Panc1 (cell line): ENCODE measurements around the gene DNAH3. TPM values are rescaled to one million over a fixed set of nuclear protein-coding genes. Genes with fewer than 3 reads are reported as not detected.

Source experiments
- ATAC-seq: fragments of 200-7000 bp; cut with Tn5 transposase; 2 replicates; pipeline ENCODE4 v1.9.1; 2020; ENCODE audit warnings: mild to moderate bottlenecking, moderate library complexity
- BruUV-seq: library from RNA; stranded (reverse); fragments of 400-500 nt; replicated peaks from 2 replicates; lab custom pipeline; 2021; lab: Mats Ljungman, UMichigan
- CTCF ChIA-PET: fragments of 300-600 bp; sonication (Branson Sonifier 250); formaldehyde crosslinking; loops from one replicate; lab custom pipeline; 2022; ENCODE audit warnings: antibody characterized with exemption; lab: Charles Lee
- POLR2A ChIA-PET: fragments of 300-600 bp; sonication (Branson Sonifier 250); formaldehyde crosslinking; loops from one replicate; lab custom pipeline; 2022; ENCODE audit warnings: antibody characterized with exemption; lab: Charles Lee
- DNase-seq: peaks from one replicate; pipeline ENCODE4 v3.0.0-alpha.2; 2010; ENCODE audit warnings: low read depth, low spot score
- H3K27ac ChIP-seq: 2 replicates; pipeline ENCODE4 v1.5.1; 2011; ENCODE audit warnings: mild to moderate bottlenecking, low read length, inconsistent platforms
- H3K27me3 ChIP-seq: fragments of 200-500 bp; sonication (Bioruptor generic); 2 replicates; pipeline ENCODE4 v1.6.0; 2014; ENCODE audit warnings: low read length, inconsistent platforms; ENCODE audit not compliant: control insufficient read depth, insufficient read depth
- H3K36me3 ChIP-seq: fragments of 200-500 bp; sonication (Bioruptor generic); 2 replicates; pipeline ENCODE4 v1.5.1; 2014; ENCODE audit warnings: inconsistent platforms, mild to moderate bottlenecking, low read length, moderate library complexity; ENCODE audit not compliant: control insufficient read depth, insufficient read depth
- H3K4me1 ChIP-seq: 2 replicates; pipeline ENCODE4 v1.5.1; 2011; ENCODE audit warnings: inconsistent platforms, mild to moderate bottlenecking, low read length, moderate library complexity; ENCODE audit not compliant: control insufficient read depth, insufficient read depth
- H3K4me3 ChIP-seq, 2 experiments: 2 replicates each; pipeline ENCODE4 v1.5.1; 2011 to 2012; ENCODE audit warnings: low read depth in 2 of 2, low read length in 2 of 2, mild to moderate bottlenecking in 2 of 2, inconsistent platforms in 1 of 2, moderate library complexity in 1 of 2
- H3K9me3 ChIP-seq: fragments of 200-500 bp; sonication (Bioruptor generic); 2 replicates; pipeline ENCODE4 v1.5.1; 2014; ENCODE audit warnings: low read depth, mild to moderate bottlenecking, inconsistent platforms, low read length, moderate library complexity; ENCODE audit not compliant: control insufficient read depth, insufficient read depth
- CTCF ChIP-seq: fragments of 450-650 bp; IDR thresholded peaks from 2 replicates; pipeline ENCODE4 v1.5.1; 2017; ENCODE audit warnings: mild to moderate bottlenecking
- POLR2AphosphoS5 ChIP-seq: IDR thresholded peaks from 2 replicates; pipeline ENCODE4 v1.6.1; 2012; ENCODE audit warnings: mild to moderate bottlenecking, low read depth, low read length, moderate library complexity
- REST ChIP-seq, 2 experiments: IDR thresholded peaks; 2 replicates each; pipeline ENCODE4 v1.6.1; 2011 to 2012; ENCODE audit warnings: low read depth in 2 of 2, control low read depth in 1 of 2, low read length in 1 of 2, mild to moderate bottlenecking in 1 of 2, moderate library complexity in 1 of 2; ENCODE audit not compliant: insufficient read depth in 1 of 2
- SIN3A ChIP-seq: IDR thresholded peaks from 2 replicates; pipeline ENCODE4 v1.6.1; 2012; ENCODE audit warnings: low read depth, mild to moderate bottlenecking, low read length, moderate library complexity, borderline replicate concordance; ENCODE audit not compliant: insufficient read depth
- TCF7L2 ChIP-seq: IDR thresholded peaks from 2 replicates; pipeline ENCODE4 v1.6.1; 2011; ENCODE audit warnings: mild to moderate bottlenecking, low read depth, low read length, inconsistent platforms
- in situ Hi-C: cut with HindIII; loops from 2 replicates; pipeline ENCODE4 v1.10.0; 2016; ENCODE audit warnings: low sequenced_read_pairs, low pct_unique_long_range_greater_than_20kb
- intact Hi-C: fragments of 100-400 bp; cut with micrococcal nuclease; formaldehyde crosslinking; loops from one replicate; pipeline ENCODE4 v1.10.0; 2022; ENCODE audit not compliant: unreplicated experiment
- total RNA-seq: library from RNA; stranded (reverse); gene quantifications from one replicate; pipeline ENCODE4 v1.2.1, GENCODE V29; 2021; ENCODE audit not compliant: unreplicated experiment

DNAH3 gene
- total RNA-seq, 1 experiment from 2014 or later, result 0.62 TPM

DNA sequence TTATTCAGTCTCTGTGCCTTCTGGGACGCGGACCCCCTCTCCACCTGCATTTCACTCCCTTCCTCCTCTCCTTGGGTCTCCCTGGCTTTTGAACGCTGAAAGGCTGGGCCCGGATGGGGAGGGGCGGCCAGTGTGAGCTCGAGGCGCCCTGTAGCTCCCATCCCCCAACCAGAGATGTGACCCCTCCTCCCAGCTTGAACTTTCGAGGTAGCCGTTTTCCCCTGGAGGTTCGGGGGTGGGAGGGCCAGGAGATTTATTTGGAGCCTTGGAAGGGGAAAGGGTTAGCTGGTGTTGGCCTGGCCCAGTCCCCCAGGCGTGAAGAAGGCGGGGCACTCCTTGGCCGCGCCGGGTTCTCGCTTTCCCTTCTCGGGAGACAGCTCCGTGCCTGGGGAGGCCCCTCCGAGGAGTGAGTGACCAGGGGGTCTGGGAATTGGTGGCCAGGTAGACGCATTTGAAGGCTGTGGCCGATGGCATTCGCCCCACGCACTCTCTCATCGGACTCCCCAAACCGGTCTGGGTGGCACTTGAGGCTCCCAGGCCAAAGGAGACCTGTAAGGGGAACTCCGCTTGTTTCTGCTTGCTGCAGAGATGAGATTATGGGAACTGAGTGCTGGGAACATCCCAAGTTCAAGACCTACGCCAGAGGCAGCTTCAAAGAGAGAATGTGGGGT lies 8.8 kb upstream of the DNAH3 start:
- ATAC-seq, result peak; percentile 60
- TF ChIP-seq POLR2AphosphoS5 (no peak), REST (IDR thresholded peaks at IDR 0.05; ENCODE audit: insufficient read depth in 1 of 2, low read depth in 2 of 2, low read length in 1 of 2) (no peak), CTCF (no peak), TCF7L2 (no peak), SIN3A (no peak)
- CTCF ChIA-PET, result interaction anchor here (0.6 to 1.8 kb wide), 3 partner anchors 10 to 141 kb away, joined by 3 to 7 read pairs (median 4); no protein-coding TSS in a partner anchor
- no peaks in the 10 kb centered on the region for H3K27me3 ChIP-seq
- intact Hi-C loops, result loop anchor here (5.0 kb wide), 1 partner anchor 143 kb away; no protein-coding TSS in a partner anchor
- H3K27ac ChIP-seq, result peak overlapping the region; percentile 29
- H3K4me1 ChIP-seq, result peaks cover 3% of the 10 kb centered on the region; the same call in 1 of the 2 replicates
- no peaks in the 10 kb centered on the region for H3K9me3 ChIP-seq
- no TSS peak for BruUV-seq
- in situ Hi-C loops, result no loop called here
- no peaks in the 10 kb centered on the region; the same call in 1 of the 2 replicates for H3K36me3 ChIP-seq
- peak overlapping the region; percentile 61 to 76 for H3K4me3 ChIP-seq
- DNase-seq, result no peak
- POLR2A ChIA-PET, result interaction anchor here (0.7 kb wide), 1 partner anchor 141 kb away, joined by 6 read pairs; no protein-coding TSS in a partner anchor

DNA sequence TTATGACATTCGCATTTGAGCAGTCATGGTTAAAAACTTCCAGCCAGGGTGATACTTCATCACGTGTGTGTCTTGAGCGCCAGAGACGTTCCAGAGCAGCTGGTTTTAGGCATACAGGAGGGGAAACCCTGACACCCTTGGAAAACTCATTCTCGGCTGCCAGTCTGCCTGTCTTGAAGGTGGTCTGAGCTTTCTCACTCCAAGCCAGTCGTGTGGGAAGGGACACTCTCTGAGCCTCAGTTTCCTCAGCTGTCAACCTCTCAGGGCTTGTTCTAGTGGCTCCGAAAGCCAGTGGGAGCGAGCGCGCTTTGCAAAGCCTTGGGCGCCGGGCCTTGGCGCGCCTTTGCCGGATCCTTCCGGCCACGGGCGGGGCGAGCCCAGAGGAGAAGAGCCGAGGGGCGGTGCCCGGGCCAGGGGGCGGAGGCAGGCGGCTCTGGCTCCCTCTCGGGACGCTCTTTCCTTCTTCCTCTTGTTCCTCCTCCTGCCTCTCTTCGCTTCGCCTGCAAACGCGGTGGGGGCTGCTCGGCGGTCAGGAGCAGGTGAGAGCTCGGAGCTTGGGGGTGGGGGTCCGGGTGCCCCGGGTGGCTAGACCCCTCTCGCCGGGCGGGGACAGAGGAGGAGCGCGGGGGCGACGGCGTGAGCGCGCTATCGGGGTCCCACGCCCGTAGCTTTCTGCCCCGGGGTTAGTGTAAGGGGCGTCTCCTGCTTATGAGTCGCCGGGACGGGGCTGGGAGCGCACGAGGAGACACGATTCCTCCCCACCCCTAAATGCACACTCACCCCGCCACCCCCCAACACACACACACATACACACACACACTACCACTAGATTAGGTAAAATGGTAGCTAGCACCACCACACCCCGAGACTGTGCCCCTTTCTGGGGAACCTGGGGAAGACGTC lies 7.8 kb upstream of the DNAH3 start, which contains the start of gene LDAF1:
TSS of gene LDAF1 (plus strand) at position 467 of the 903 bp plus-strand sequence. CDS start 2,509 bp downstream, outside the sequence.
- ATAC-seq (peak; percentile 95), DNase-seq (no peak)
- CTCF ChIA-PET, result interaction anchor here (0.7 to 1.8 kb wide), 2 partner anchors 9 to 142 kb away, joined by 4 to 7 read pairs; no protein-coding TSS in a partner anchor
- Histone ChIP-seq H3K27me3 (no peaks in the 10 kb centered on the region), H3K36me3 (no peaks in the 10 kb centered on the region; the same call in 1 of the 2 replicates), H3K27ac (peak within 1 kb of the TSS; percentile 65), H3K4me1 (peaks cover 3% of the 10 kb centered on the region; the same call in 1 of the 2 replicates), H3K9me3 (no peaks in the 10 kb centered on the region), H3K4me3 (peak within 1 kb of the TSS; percentile 61 to 76)
- intact Hi-C loops (loop anchor here (5.0 kb wide), 1 partner anchor 144 kb away; no protein-coding TSS in a partner anchor), in situ Hi-C loops (no loop called here)
- POLR2A ChIA-PET, result interaction anchor here (0.7 kb wide), 1 partner anchor 142 kb away, joined by 6 read pairs; no protein-coding TSS in a partner anchor
- no TSS peak for BruUV-seq
- TF ChIP-seq REST (IDR thresholded peaks at IDR 0.05; ENCODE audit: insufficient read depth in 1 of 2, low read depth in 2 of 2, low read length in 1 of 2) (no peak), TCF7L2 (no peak), CTCF (no peak), SIN3A (no peak)
